GM18870 (cell line): Measurements from ENCODE around the gene PEPD.

ENCODE experiments used
- ATAC-seq: cut with Tn5 transposase; IDR thresholded peaks from one replicate; pipeline ENCODE4 v1.9.1; 2021; ENCODE audit warnings: moderate library complexity; ENCODE audit not compliant: unreplicated experiment

The PEPD gene

GRCh38 chr19:33547676-33548075 lies 26.1 kb upstream of the PEPD start:
- ATAC-seq = no peak

GRCh38 chr19:33546656-33547055 lies 25.1 kb upstream of the PEPD start:
- no peak for ATAC-seq

GRCh38 chr19:33545217-33545981 lies 23.8 kb upstream of the PEPD start:
- ATAC-seq = no peak

- no peak for ATAC-seq
Observed at GRCh38 chr19:33535226-33535625, 13.6 kb upstream of the PEPD start.

- ATAC-seq = no peak
Observed at GRCh38 chr19:33532859-33533460, 11.4 kb upstream of the PEPD start.

- no peak for ATAC-seq
Observed at GRCh38 chr19:33530842-33531241, 9.3 kb upstream of the PEPD start.

- ATAC-seq = no peak
Observed at GRCh38 chr19:33530296-33530695, 8.7 kb upstream of the PEPD start.

GRCh38 chr19:33529094-33529676 lies 7.6 kb upstream of the PEPD start:
- no peak for ATAC-seq

GRCh38 chr19:33528404-33528803 lies 6.8 kb upstream of the PEPD start:
- no peak for ATAC-seq

GRCh38 chr19:33527125-33527524 lies 5.5 kb upstream of the PEPD start:
- ATAC-seq = no peak

- no peak for ATAC-seq
Observed at GRCh38 chr19:33524024-33524664, 2.6 kb upstream of the PEPD start.

GRCh38 chr19:33523167-33523566 lies 1.6 kb upstream of the PEPD start:
- ATAC-seq = no peak

GRCh38 chr19:33522371-33522662 lies 726 bp upstream of the PEPD start:
- no peak for ATAC-seq

- ATAC-seq = no peak
Observed at GRCh38 chr19:33520844-33521479, 629 bp downstream of the PEPD start.

- ATAC-seq = no peak
Observed at GRCh38 chr19:33520048-33520643, 1.4 kb downstream of the PEPD start.

GRCh38 chr19:33519416-33519815 lies 2.2 kb downstream of the PEPD start:
- no peak for ATAC-seq

- ATAC-seq = no peak
Observed at GRCh38 chr19:33518541-33518940, 3.0 kb downstream of the PEPD start.

GRCh38 chr19:33517922-33518321 lies 3.7 kb downstream of the PEPD start:
- ATAC-seq = no peak

GRCh38 chr19:33515921-33516320 lies 5.7 kb downstream of the PEPD start:
- ATAC-seq = no peak

- no peak for ATAC-seq
Observed at GRCh38 chr19:33514885-33515551, 6.6 kb downstream of the PEPD start.

- ATAC-seq = no peak
Observed at GRCh38 chr19:33513424-33513823, 8.2 kb downstream of the PEPD start.
